HG02884 (cell line): Measurements from ENCODE around the gene WDR4.
A peak's percentile ranks its signal among the peaks of the same experiment; 100 is the strongest.
"Not testable (repeated sequence)": the region's sequence is repeated elsewhere in the genome, so short reads cannot be mapped to it uniquely, and the experiment has no call there.

Source experiments
- ATAC-seq: cut with Tn5 transposase; IDR thresholded peaks from one replicate; pipeline ENCODE4 v1.9.1; 2021; ENCODE audit warnings: mild to moderate bottlenecking, moderate library complexity; ENCODE audit not compliant: unreplicated experiment

WDR4 gene

GRCh38 chr21:42878678-42878992, 704 bp downstream of the WDR4 start:
- peak; percentile 18 for ATAC-seq

GRCh38 chr21:42875811-42876210, 3.5 kb downstream of the WDR4 start:
- not testable (repeated sequence) for ATAC-seq

- ATAC-seq = no peak
Observed at GRCh38 chr21:42873096-42873495, 6.2 kb downstream of the WDR4 start.

- no peak for ATAC-seq
Observed at GRCh38 chr21:42868196-42868595, 11.1 kb downstream of the WDR4 start.

- ATAC-seq = no peak
Observed at GRCh38 chr21:42865776-42866160, 13.6 kb downstream of the WDR4 start.

- no peak for ATAC-seq
Observed at GRCh38 chr21:42864815-42865775, 14.2 kb downstream of the WDR4 start.

- ATAC-seq = no peak
Observed at GRCh38 chr21:42864286-42864685, 15.1 kb downstream of the WDR4 start.

GRCh38 chr21:42863504-42863870, 15.9 kb downstream of the WDR4 start:
- ATAC-seq = no peak

GRCh38 chr21:42862774-42863503, 16.4 kb downstream of the WDR4 start:
- ATAC-seq = no peak

GRCh38 chr21:42861848-42862400, 17.4 kb downstream of the WDR4 start:
- no peak for ATAC-seq

GRCh38 chr21:42861311-42861847, 18.0 kb downstream of the WDR4 start:
- no peak for ATAC-seq

GRCh38 chr21:42860345-42860744, 19.0 kb downstream of the WDR4 start:
- ATAC-seq = no peak

- ATAC-seq = no peak
Observed at GRCh38 chr21:42859891-42860230, 19.5 kb downstream of the WDR4 start.

- no peak for ATAC-seq
Observed at GRCh38 chr21:42858957-42859890, 20.1 kb downstream of the WDR4 start.

GRCh38 chr21:42858185-42858847, 21.0 kb downstream of the WDR4 start:
- ATAC-seq = no peak

- ATAC-seq = no peak
Observed at GRCh38 chr21:42857216-42857615, 22.1 kb downstream of the WDR4 start.

GRCh38 chr21:42855937-42856335, 23.4 kb downstream of the WDR4 start:
- ATAC-seq = no peak

- ATAC-seq = no peak
Observed at GRCh38 chr21:42855171-42855936, 24.0 kb downstream of the WDR4 start.

- no peak for ATAC-seq
Observed at GRCh38 chr21:42854246-42855010, 24.9 kb downstream of the WDR4 start.
